HG03095 (cell line): ENCODE measurements around the gene KLHDC7A.

Experiments
- ATAC-seq: cut with Tn5 transposase; IDR thresholded peaks from one replicate; pipeline ENCODE4 v1.9.1; 2021; ENCODE audit warnings: moderate library complexity; ENCODE audit not compliant: unreplicated experiment

KLHDC7A gene

DNA sequence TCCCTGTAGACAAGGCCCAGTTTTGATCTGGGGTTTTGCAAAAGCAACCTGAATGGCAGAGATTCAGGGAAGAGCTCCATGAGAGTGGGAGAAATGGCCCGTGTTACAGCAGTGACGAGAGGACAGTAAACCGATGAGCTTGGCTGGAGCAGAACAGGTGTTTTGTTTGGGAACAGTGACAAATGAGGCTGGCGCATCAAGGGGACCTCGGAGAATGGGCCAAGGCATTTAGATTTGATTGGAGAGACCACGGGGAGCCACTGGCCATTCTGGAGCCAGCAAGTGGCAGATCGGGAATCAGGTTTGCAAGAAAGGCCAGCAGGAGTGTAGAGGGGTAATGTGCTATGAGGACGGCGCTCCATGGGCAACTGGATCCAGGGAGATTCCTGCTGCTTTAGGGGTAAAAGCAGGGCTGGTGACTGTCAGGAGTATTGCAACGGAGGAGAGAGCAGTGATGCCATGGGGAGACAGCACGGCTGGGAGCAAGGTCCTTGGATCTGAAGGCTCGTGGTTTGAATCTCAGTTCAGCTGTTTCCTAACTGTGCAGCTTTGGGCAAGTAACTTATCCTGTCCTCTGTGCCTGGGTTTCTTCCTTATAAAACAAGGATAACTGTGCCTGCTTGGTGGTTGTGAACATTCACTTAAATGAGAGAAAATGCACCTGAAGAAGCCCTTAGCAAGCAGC, 9.9 kb upstream of the KLHDC7A start:
- no peak for ATAC-seq

DNA sequence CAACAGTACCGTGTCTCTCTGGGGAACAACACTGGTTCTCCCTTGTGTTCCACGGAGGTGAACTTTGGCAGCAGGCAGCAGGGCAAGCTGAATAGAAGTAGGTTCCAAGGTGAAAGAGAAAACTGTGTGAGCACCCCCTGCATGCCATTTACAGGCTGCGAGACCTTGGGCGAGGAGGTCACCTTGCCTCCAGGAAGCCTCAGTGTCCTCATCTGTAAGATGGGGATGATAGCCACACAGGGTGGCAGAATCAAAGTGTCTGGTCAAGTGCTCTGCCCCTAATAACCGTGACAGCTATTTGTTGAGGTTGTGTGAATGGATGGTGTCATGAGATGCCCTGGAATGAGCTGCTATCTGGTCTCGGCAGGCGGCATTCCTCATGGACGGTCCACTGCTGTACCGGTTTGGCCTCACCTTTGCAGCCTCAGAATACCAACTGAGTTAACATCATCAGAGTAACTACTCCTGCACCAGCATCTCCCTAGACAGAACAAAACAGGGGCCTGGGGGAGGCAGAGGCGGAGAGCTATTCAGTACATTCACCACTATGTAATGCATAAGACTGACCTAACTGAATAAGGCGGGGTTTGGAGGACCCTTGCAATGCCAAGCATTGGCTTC, 7.4 kb upstream of the KLHDC7A start:
- no peak for ATAC-seq

DNA sequence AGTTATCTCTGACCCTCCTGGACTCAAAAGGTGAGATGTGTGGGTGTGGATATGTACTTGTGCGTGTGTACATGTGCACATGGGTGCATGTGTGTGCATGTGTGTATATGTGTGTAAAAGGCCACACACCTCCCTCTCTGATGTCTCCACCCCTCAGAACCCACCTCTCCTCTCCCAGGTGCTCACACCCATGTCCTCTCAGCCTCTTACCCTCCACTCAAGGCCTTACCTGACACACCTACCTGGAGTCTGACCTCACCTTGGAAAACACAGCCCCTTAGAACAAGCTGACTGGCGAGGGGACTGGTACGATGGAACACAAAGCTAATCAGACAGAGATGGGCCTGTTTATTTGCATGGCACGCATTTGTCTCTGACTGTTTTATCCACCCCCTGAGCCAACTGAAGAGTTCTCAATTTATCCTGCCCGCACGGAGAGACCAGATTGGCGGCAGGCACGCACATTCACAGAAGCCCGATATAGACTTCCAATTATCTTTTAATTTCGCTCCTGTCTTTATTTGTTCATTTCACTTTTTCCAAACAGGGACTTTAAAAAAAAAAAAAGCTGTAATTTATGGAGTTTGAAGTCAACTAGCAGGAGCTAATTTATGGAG, 6.1 kb upstream of the KLHDC7A start:
- ATAC-seq: no peak

DNA sequence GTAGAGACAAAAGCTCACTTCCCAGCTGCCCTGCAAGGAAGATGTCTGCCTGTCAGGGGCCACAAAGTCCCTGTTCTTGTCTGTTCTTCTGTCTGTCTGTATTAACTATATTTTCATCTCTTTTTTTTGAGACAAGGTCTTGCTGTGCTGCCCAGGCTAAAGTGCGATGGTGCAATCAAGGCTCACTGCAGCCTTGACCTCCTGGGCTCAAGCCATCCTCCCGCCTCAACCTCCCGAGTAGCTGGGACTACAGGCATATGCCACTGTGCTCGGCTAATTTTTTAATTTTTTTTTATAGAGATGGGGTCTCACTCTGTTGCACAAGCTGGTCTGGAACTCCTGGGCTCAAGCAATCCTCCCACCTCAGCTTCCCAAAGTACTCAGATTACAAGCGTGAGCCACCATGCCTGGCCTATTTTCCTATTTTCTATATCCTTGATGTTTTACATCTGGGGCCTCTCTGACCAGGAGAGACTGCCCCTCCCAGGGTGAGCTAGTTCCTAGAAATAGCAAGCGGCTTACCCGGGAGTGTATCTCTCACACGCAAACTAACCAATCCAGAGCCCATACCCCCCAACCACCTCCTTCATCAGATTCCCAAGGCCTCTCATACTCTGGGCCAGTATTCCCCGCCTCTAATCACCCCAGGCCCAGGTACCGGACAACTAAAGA, 5.4 kb upstream of the KLHDC7A start:
- no peak for ATAC-seq

DNA sequence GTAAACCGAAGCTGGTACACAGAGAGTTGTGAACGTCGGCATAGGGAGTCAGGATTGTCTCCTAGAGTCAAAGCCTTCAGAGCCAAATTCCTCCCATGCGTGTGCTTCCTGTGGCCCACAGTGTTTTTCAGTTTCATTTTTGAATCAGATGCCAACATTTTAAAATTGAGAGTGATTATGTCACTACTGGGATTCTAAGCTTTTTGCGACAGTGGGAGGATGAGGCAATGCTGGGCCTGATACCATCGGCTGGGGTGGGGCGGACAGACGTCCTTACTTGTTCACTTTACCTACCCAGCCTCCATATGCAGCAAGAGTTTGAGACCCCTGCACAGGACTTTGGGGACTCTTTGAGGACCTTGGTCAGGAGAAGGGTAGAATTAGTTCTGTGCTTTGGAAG, 1.3 kb upstream of the KLHDC7A start:
- no peak for ATAC-seq

DNA sequence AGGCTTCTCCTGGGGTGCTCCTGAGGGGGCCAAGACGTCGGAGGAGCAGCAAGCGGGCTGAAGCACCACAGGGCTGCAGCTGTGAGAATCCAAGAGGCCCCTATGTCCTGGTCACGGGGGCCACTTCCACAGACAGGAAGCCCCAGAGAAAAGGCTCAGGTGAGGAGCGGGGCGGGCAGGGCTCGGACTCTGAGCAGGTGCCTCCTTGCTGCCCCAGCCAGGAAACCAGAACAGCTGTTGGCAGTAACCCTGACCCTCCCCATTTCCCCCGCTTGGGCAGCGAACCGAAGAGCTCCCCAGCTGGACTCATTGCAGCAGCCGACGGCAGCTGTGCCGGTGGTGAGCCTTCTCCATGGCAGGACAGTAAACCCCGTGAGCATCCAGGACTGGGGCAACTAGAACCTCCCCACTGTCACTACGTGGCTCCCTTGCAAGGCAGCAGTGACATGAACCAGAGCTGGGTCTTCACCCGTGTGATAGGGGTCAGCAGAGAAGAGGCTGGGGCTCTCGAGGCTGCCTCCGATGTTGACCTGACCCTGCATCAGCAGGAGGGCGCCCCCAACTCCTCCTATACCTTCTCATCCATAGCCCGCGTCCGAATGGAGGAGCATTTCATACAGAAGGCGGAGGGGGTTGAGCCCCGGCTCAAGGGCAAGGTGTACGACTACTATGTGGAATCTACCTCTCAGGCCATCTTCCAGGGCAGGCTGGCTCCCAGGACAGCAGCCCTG, 625 bp downstream of the KLHDC7A start:
- no peak for ATAC-seq

DNA sequence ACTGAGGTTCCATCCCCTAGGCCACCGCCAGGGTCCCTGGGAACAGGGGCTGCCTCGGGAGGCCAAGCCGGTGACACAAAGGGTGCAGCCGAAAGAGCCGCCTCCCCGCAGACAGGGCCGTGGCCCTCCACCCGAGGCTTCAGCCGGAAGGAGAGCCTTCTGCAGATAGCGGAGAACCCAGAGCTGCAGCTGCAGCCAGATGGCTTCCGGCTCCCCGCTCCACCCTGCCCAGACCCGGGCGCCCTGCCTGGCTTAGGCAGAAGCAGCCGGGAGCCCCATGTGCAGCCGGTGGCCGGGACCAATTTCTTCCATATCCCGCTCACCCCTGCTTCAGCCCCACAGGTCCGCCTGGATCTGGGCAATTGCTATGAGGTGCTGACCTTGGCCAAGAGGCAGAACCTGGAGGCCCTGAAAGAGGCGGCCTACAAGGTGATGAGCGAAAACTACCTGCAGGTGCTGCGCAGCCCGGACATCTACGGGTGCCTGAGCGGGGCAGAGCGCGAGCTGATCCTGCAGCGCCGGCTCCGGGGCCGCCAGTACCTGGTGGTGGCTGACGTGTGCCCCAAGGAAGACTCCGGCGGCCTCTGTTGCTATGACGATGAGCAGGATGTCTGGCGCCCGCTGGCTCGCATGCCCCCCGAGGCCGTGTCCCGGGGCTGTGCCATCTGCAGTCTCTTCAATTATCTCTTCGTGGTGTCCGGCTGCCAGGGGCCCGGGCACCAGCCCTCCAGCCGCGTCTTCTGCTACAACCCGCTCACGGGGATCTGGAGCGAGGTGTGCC, 1.4 kb downstream of the KLHDC7A start:
- ATAC-seq: no peak

DNA sequence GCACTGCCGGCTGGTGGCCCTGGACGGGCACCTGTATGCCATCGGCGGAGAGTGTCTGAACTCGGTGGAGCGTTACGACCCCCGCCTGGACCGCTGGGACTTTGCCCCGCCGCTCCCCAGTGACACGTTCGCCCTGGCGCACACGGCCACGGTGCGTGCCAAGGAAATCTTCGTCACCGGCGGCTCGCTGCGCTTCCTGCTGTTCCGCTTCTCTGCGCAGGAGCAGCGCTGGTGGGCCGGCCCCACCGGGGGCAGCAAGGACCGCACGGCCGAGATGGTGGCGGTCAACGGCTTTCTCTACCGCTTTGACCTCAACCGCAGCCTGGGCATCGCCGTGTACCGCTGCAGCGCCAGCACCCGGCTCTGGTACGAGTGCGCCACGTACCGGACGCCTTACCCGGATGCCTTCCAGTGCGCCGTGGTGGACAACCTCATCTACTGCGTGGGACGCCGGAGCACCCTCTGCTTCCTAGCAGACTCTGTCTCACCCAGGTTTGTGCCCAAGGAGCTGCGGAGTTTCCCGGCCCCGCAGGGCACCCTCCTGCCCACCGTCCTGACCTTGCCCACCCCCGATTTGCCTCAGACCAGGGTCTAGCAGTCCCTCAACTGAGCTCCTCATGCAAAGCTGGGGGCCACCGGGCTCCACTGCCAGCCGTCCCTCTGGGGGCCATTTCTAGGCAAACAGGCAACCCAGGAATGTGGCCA, 2.1 kb downstream of the KLHDC7A start:
- no peak for ATAC-seq

DNA sequence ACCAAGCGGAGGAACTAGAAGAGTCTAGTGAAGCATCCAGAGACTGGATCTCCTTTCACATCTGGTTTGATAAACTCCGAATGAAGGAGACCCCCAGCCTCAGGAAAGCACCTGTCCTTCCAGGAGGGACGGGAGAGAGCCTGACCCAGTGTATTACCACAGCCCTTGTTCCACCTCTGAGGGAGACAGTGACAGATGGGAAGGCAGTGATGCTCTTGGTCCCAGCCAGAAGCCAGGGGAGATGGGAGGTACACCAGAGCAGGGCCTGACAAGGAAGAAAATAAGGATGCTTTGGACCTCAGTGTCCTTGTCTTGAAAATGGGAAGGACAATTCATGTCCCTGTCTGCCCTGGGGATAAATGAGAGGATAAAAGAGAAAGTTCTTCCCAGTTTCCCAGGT, 3.5 kb downstream of the KLHDC7A start:
- no peak for ATAC-seq

DNA sequence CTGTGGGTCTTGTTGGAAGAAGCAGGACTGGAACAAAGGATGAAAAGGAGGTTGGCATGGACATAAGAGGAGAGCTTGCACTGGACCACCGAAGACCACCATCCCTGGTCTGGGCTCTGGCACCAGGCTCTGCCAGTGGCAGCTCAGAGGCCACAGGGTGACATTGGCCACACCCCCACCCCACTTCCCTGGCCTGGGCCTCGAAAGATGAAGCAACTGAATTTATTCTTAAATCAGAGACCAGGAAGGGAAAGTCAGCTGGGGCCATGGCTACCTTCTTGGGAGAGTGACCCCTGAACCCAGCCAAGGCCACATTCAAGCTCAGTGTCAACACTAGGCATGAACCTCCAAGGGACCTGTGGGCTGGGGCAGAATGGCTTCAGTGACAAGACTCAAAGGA, 4.0 kb downstream of the KLHDC7A start:
- ATAC-seq: no peak

DNA sequence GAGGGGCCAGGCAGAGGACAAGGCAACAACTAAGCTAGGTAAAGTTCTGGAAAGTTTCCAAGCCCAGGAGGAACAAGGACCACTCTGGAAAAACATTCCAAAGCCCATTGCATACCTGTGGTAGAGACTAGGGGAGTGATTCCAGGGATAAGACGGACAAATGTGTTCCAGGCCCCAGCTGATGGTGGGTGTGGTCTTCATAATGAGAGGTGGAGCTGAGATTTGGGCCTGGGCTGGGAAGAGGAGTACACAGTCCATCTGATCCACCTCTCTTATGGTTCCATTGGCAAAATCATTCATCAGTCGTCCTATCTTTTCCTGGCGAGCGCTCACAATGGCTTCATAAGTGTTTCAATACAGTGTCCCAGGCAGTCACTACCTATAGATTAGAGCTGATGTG, 4.5 kb downstream of the KLHDC7A start:
- no peak for ATAC-seq

DNA sequence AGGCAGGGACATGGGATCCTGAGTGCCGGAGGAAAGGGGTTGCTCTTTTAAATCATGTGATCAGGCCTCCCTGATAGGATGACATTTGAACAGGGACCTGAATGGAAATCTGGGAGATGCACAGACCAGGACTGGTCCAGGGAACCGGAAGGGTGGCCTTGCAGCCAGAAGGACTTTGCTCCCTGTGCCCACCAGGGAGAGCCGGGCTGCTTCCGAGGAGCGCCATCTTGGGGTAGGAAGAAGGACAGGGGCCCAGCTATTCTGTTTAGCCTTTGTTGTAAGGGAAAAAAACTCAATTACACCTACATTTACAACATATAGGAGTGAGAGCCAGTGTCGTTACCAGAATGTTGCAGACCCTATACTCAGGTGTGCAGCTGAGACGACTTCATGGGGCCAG, 5.5 kb downstream of the KLHDC7A start:
- ATAC-seq: no peak

DNA sequence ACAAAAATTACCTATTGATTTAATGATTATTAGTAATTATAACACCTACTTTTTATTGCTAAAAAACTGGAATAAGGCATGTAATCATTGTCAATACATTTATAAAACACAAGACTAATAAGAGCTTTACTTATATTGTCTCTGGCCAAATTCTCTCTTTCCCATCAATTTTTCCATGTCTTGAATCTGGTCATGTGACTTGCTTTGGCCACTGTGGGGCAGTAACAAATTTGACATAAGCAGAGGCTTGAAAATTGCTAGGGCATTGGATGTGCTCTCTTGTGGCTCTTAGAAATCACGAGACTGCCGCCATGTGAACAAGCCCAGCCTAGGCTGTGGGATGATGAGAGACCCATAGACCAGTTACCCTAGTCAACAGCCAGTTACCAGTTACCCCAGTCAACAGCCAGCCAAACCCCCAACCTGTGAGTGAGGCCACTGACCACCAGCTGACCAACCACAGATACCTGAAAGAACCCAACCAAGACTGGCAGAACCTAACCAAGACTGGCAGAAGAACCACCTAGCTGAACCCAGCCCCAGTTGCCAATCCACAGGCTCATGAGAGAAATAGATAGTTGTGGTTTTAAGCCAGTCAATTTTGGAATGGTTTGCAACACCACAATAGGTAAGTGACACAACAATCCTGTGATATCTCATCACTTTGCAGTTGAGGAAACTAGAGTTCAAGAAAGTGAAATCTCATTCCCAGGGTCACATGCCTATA, 8.8 kb downstream of the KLHDC7A start:
- no peak for ATAC-seq

DNA sequence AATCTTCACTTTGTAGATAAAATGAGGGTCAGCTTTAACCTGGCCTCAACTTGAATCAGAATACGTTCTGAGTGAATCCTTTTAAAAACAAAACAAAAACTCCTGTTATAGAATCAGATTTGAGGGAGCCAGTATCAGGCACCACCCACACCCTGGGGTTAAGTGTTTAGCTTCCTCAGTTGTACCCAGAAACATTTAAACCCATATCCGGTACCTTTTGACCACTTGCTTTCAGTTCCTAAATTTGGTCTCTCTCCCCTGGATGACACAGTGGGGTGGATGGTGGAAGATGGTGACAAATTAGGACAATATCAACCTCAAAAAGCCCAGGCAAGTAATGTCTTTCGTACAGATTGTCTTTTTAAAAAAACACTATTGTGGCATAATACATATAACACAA, 10.4 kb downstream of the KLHDC7A start:
- ATAC-seq: no peak

DNA sequence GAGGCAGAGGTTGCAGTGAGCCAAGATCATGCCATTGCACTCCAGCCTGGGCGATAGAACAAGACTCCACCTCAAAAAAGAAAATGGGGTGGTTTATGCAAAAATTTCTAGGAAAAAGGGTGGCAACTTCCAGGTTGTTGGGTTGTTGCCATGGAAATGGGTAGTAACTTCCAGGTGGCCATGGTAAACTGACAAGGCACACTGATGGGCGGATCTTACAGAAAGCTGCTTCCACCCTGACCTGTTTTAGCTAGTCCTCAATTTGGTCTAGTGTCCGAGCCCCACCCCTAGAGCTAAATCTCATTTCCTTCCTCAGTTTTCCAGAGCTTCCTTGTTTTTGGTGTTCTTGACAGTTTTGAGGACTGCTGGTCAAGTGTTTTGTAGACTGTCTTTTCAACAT, 13.6 kb downstream of the KLHDC7A start:
- no peak for ATAC-seq

DNA sequence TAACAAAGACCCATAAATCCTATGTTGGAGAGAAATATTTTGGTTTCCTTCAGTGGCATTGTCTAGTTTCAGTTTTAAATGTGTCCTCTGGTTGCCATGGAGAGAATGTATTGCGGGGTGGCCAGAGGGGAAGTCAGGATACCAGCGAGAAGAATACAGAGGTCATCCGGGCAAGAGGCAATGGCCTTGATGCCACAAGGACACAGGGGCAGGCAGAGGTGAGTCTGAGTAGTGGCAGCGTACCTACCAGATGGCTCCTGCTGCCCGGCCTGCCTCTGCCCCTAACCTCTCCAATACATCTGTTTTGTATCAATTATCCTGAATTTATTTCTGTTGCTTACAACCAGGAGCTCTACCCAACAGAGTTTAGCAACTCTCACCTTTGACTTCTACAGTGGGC, 14.9 kb downstream of the KLHDC7A start:
- ATAC-seq: no peak

DNA sequence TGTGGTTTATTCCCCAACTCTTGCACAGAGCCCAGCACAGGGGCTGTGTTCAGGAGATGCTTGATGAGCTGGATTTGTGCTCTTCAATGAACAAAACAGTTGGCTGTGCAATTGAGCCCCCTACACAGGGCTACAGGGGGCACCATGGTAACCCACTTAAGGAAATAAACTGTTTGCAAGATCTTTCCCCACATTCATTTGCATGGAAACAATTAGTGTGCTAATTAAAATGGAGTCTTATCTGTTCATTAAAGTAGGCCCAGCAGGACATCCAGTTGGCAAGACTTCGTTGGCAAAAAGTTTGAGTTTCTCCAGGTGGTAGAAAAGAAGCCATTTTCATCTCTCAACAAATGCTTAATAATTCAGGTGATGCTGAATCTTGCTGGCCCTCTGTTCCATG, 15.3 kb downstream of the KLHDC7A start:
- no peak for ATAC-seq

DNA sequence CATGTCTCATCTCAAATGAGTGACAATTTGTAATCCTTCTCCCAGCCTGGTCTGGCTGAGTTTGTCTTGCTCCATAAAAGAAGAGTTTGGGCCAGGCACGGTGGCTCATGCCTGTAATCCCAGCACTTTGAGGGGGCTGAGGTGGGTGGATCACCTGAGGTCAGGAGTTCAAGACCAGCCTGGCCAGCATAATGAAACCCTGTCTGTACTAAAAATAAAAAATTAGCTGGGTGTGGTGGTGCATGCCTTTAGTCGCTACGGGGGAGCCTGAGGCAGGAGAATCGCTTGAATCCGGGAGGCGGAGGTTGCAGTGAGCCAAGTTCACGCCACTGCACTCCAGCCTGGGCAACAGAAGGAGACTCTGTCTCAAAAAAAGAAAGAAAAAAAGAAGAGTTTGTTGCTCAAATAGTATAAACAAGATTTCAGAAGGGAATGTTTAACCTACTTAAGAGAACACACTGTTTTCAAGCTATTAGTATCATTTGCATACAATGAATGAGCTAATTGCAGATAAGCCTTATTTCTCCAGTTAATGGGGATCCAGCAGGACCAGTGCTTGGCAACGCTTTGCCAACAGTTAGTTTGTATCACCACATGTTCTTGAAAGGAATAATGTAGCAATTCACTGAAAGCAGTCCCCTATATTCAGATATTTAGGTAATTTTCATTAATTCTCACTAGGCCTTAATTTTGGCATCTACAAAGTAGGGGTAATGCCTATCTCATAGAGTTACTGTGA, 15.9 kb downstream of the KLHDC7A start:
- ATAC-seq: no peak

DNA sequence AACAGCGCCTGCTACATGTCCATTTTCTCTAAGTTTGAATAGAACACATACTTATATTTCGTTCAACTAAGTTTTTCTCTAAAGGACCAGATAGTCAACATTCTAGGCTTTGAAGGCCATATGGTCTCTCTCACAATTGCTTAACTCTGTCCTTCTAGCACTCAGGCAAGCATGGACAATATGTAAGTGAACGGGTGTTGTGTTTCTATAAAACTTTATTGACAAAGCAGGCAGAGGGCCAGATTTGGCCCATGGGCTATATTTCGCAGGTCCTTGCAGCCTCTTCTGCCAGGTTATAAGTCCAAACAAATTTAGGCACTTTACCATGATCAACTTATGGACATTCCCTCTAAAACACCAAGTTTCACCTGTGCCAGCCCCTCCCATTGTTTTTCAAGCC, 21.1 kb downstream of the KLHDC7A start:
- no peak for ATAC-seq
